Right ventricle myocardium superior (tissue), 1 donor: Measurements from ENCODE around the gene DYRK1B. TPM values are rescaled to one million over a fixed set of nuclear protein-coding genes. Genes with fewer than 3 reads are reported as not detected.

Source experiments
- ATAC-seq: fragments of 200-7000 bp; cut with Tn5 transposase; one replicate; pipeline ENCODE4 v1.9.1; 2020; ENCODE audit warnings: mild to moderate bottlenecking; ENCODE audit not compliant: poor library complexity
- DNase-seq: peaks from one replicate; pipeline ENCODE4 v3.0.0-alpha.2; 2020
- intact Hi-C: fragments of 100-400 bp; cut with DNase I; formaldehyde crosslinking; loops from one replicate; pipeline ENCODE4 v1.11.2; 2022
- microRNA-seq: library from miRNA; unstranded; fragments of <30 nt; microRNA quantifications from one replicate; pipeline ENCODE4 v1.2.0, GENCODE V29; 2020
- total RNA-seq: library from RNA; stranded (reverse); fragmentation: NEBNext Ultra II Directional; extraction: Animal tissue kit (Norgen Biotek cat#: 25700); gene quantifications from one replicate; pipeline ENCODE4 v1.2.1, GENCODE V29; 2021
- donor health status: DM: no; HTN: yes; CAD: no; lungs with severe emphysema.

DYRK1B gene
- total RNA-seq, 1 donor from 2014 or later = 16.8 TPM

DNA sequence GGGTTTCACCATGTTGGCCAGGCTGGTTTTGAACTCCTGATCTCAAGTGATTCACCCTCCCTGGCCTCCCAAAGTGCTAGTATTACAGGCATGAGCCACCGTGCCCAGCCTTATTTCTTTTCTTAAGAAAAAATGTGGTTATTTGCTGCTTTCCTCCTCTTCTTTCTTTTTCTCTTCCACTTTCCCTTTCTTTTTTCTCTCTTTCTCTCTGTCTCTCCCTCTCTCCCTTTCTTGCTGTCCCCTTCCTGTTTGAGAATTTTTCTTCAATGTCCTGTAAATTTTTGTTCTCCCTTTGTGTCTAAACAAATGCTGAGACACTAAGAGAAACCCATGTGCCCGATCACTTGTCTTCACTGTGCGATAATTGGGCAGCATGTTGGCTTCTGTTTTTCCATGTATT is 53.1 kb downstream of the DYRK1B start:
- intact Hi-C loops = no loop called here

DNA sequence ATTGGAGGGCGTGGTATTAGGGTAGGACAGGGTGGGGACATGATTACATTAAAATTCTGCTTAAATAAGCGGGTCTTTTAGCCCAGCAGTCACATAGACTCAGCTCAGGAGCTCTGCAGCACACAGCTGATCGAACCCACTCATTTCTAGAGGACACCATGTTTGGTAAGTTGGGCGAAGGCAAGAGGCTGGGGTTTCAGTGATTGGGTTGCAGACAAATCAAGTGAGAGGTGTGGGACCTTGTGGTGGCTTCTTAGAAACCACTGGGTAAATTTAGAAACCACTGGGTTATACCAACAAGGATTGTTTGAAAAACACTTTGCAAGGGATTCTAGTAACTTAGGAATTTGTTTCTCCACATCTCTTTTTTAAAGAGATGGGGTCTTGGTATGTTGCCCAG is 55.2 kb downstream of the DYRK1B start, which contains the start of gene LEUTX:
Gene LEUTX (plus strand): TSS at position 92 of the 400 bp plus-strand sequence. CDS start 67 bp downstream, at position 159.
- ATAC-seq (no peak), DNase-seq (no peak)
- intact Hi-C loops = no loop called here

More for the DNA sequence above, 53.1 kb downstream of the DYRK1B start:
- ATAC-seq (no peak), DNase-seq (no peak)

Small RNA genes within 50 kb of the gene (microRNA-seq; reads per million reads assigned to microRNA genes)
- not detected for gene MIR6719

Other genes with a start within 250 kb of the DYRK1B start
- not detected for gene LGALS13, start 231.6 kb downstream of the DYRK1B start, total RNA-seq
- not detected for gene LGALS16, start 178.2 kb downstream of the DYRK1B start, total RNA-seq
- gene LGALS14, start 129.7 kb downstream of the DYRK1B start, total RNA-seq = not detected
- gene CLC, start 96.1 kb downstream of the DYRK1B start, total RNA-seq = not detected
- gene LEUTX, start 55.3 kb downstream of the DYRK1B start, total RNA-seq = not detected
- 52.9 TPM for gene FBL, start 12.2 kb upstream of the DYRK1B start, total RNA-seq
- gene FCGBP, start 100.5 kb upstream of the DYRK1B start, total RNA-seq = 8.0 TPM
- 64.8 TPM for gene PSMC4, start 137.0 kb upstream of the DYRK1B start, total RNA-seq
- 5.9 TPM for gene ZNF546, start 162.9 kb upstream of the DYRK1B start, total RNA-seq
- gene ZNF780B, start 222.1 kb upstream of the DYRK1B start, total RNA-seq = 26.0 TPM